ENCODE data around the gene BMPR1B.

- TF ChIP-seq CTCF (conservative IDR thresholded peaks at IDR 0.05; ENCODE audit: low read depth, low read length) (no peak), EZH2 (IDR thresholded peaks at IDR 0.05; ENCODE audit: low read length, unreplicated experiment) (no peak)
Observed at GRCh38 chr4:95114521-95114920, 356.8 kb downstream of the BMPR1B start.

Data from PC-3 (cell line).